ENCODE data around the gene POC1B.

POC1B gene

DNA sequence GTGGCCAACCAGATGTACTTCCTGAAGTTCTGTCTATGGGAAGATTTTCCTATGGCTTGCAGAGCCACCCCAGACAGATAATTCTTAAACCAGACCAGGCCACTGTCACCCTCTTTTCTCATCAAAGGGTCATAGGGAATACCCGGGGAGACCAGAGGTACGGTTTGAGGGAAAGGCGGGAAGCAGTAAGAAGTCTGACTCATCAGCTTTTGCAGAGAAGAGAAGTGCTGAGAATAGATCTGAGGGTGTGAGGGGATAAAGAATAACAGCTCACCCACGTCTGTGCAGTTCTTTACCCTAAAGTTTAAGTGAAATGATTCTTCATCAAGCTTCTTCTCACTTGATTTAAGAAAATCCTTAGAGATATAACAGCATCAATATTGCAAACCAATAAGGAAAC is 21.3 kb upstream of the POC1B start:
- DNase-seq (ENCODE audit: low spot score): no peak
- TF ChIP-seq CTCF (IDR thresholded peaks at IDR 0.05): no peak
- H3K27ac ChIP-seq: no peak overlapping the region
- no peak overlapping the region for H3K4me3 ChIP-seq

DNA sequence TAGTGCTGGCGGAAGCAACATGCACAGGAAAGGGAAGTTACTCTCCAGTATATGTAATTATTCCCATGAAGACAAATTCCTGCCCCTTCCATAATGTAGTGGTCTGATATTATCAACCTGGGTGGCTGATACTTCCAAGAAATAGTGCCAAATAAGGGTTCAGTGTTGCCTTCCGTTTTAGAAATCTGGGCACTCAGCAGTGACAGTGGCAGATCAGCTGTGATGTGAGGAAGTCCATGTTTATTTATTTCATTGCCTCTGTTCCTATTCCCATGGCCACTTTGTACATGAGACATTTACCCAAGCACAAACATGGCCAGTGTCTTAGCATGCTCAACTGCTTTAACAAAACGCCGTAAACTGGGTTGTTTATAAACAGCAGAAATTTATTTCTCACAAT is 20.3 kb upstream of the POC1B start:
- DNase-seq (ENCODE audit: low spot score): no peak
- H3K4me3 ChIP-seq: no peak overlapping the region
- TF ChIP-seq CTCF (IDR thresholded peaks at IDR 0.05): no peak
- H3K27ac ChIP-seq: no peak overlapping the region

GRCh38 chr12:89544681-89545184 is 18.9 kb upstream of the POC1B start:
- no peak for DNase-seq (ENCODE audit: low spot score)
- no peak for TF ChIP-seq CTCF (IDR thresholded peaks at IDR 0.05)
- H3K27ac ChIP-seq: no peak overlapping the region
- H3K4me3 ChIP-seq: no peak overlapping the region

GRCh38 chr12:89544022-89544421 is 18.2 kb upstream of the POC1B start:
- TF ChIP-seq CTCF (IDR thresholded peaks at IDR 0.05): no peak
- H3K4me3 ChIP-seq: no peak overlapping the region
- DNase-seq (ENCODE audit: low spot score): no peak

GRCh38 chr12:89542912-89543592 is 17.2 kb upstream of the POC1B start:
- no peak overlapping the region for H3K4me3 ChIP-seq
- no peak overlapping the region for H3K27ac ChIP-seq
- DNase-seq (ENCODE audit: low spot score): no peak
- TF ChIP-seq CTCF (IDR thresholded peaks at IDR 0.05): peak; percentile 76

More at GRCh38 chr12:89544022-89544421, 18.2 kb upstream of the POC1B start:
- no peak overlapping the region for H3K27ac ChIP-seq

DNA sequence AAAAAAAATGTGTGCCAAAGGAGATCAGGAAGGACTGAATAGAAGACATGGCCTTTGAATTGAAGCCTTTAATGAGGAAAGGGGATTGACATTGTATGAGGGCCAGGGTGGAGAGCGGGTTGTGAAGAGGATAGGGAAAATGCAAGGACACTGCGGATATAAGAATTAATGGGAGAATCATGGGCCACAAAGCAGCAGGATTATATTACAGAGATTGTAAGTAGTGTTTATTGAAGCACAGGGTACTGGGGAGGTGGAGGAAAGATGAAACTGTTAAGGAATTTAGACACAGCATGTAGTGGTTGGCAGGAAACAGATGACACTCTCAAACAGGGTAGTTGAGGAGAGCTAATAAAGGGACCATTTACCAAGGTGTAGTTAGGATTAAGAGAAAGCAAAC is 16.4 kb upstream of the POC1B start:
- Histone ChIP-seq H3K4me3 (no peak overlapping the region), H3K27ac (no peak overlapping the region)
- no peak for DNase-seq (ENCODE audit: low spot score)
- no peak for TF ChIP-seq CTCF (IDR thresholded peaks at IDR 0.05)

- TF ChIP-seq CTCF (IDR thresholded peaks at IDR 0.05): no peak
- DNase-seq (ENCODE audit: low spot score): no peak
- Histone ChIP-seq H3K4me3 (no peak overlapping the region), H3K27ac (no peak overlapping the region)
Observed at GRCh38 chr12:89540586-89540985, 14.7 kb upstream of the POC1B start.

All from coronary artery (tissue), 2 donors.